Tibial nerve (tissue), 4 donors: ENCODE data around the gene CYP26C1. TPM values are rescaled to one million over a fixed set of nuclear protein-coding genes. Genes with fewer than 3 reads are reported as not detected.

Experiments
- DNase-seq, 2 donors: peaks; one replicate each; pipeline ENCODE4 v3.0.0-alpha.2; 2019; ENCODE audit warnings: low spot score in 2 of 2
- H3K27ac ChIP-seq, 4 donors: fragments of 200-600 bp; sonication (generic) in 3 of 4; one replicate each; pipeline ENCODE4 v1.5.1; 2017 to 2019; ENCODE audit warnings: mild to moderate bottlenecking in 1 of 4
- H3K27me3 ChIP-seq, 2 donors: fragments of 200-600 bp; sonication (generic) in 1 of 2; one replicate each; pipeline versions ENCODE4 v1.5.1 to v1.6.0; 2017 to 2019
- H3K36me3 ChIP-seq, 3 donors: fragments of 200-600 bp; sonication (generic); one replicate each; pipeline ENCODE4 v1.5.1; 2018 to 2019
- H3K4me1 ChIP-seq, 4 donors: fragments of 200-600 bp; sonication (generic) in 3 of 4; one replicate each; pipeline ENCODE4 v1.5.1; 2017 to 2019
- H3K4me3 ChIP-seq, 4 donors: fragments of 200-600 bp; sonication (generic) in 3 of 4; one replicate each; pipeline ENCODE4 v1.5.1; 2017 to 2019; ENCODE audit warnings: mild to moderate bottlenecking in 1 of 4, moderate library complexity in 1 of 4
- H3K9me3 ChIP-seq, 4 donors: fragments of 200-600 bp; sonication (generic) in 3 of 4; one replicate each; pipeline ENCODE4 v1.5.1; 2017 to 2019
- EP300 ChIP-seq, 2 donors: sonication (generic); formaldehyde crosslinking; IDR thresholded peaks; one replicate each; pipeline ENCODE4 v1.6.1; 2017; ENCODE audit warnings: antibody characterized with exemption in 2 of 2, mild to moderate bottlenecking in 1 of 2
- POLR2A ChIP-seq, 2 donors: fragments of 450-650 bp; IDR thresholded peaks; one replicate each; pipeline ENCODE4 v1.6.1; 2017; ENCODE audit warnings: antibody characterized with exemption in 2 of 2, mild to moderate bottlenecking in 2 of 2, moderate library complexity in 2 of 2
- WGBS, 2 donors: methylation state at CpG; one replicate each; pipeline ENCODE4 v1.1.5; 2018; 5-methylcytosine and 5-hydroxymethylcytosine counted together
- total RNA-seq, 4 donors: library from RNA; depleted of rRNA; stranded (reverse); fragments of >200 nt; gene quantifications; one replicate each; pipeline ENCODE4 v1.1.0, GENCODE V29; 2016
- TF ChIP-seq, protein P1 (sequence below), 5 experiments: fragments of 200-600 bp in 3 of 5; fragments of 450-650 bp in 2 of 5; sonication (generic) in 3 of 5; IDR thresholded peaks; one replicate each; pipeline ENCODE4 v1.5.1; 2016 to 2019; ENCODE audit warnings: antibody characterized with exemption in 5 of 5, mild to moderate bottlenecking in 3 of 5, moderate library complexity in 2 of 5

The CYP26C1 gene
- total RNA-seq, 4 donors from 2014 or later, result 0.20 to 2.2 TPM; not detected in 2

- H3K27me3 ChIP-seq, result no peaks in the 10 kb centered on the region
- TF ChIP-seq POLR2A (IDR thresholded peaks at IDR 0.05), result no peak
- no peak for TF ChIP-seq EP300 (IDR thresholded peaks at IDR 0.05)
- TF ChIP-seq, protein P1, sequence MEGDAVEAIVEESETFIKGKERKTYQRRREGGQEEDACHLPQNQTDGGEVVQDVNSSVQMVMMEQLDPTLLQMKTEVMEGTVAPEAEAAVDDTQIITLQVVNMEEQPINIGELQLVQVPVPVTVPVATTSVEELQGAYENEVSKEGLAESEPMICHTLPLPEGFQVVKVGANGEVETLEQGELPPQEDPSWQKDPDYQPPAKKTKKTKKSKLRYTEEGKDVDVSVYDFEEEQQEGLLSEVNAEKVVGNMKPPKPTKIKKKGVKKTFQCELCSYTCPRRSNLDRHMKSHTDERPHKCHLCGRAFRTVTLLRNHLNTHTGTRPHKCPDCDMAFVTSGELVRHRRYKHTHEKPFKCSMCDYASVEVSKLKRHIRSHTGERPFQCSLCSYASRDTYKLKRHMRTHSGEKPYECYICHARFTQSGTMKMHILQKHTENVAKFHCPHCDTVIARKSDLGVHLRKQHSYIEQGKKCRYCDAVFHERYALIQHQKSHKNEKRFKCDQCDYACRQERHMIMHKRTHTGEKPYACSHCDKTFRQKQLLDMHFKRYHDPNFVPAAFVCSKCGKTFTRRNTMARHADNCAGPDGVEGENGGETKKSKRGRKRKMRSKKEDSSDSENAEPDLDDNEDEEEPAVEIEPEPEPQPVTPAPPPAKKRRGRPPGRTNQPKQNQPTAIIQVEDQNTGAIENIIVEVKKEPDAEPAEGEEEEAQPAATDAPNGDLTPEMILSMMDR (IDR thresholded peaks at IDR 0.05), result no peak
- no peaks in the 10 kb centered on the region for H3K9me3 ChIP-seq
- no peak overlapping the region for H3K4me3 ChIP-seq
- no peak for DNase-seq
- WGBS, 2 donors, result 79 to 84% methylated on average over 3 of the region's 3 CpGs
- no peaks in the 10 kb centered on the region for H3K4me1 ChIP-seq
- H3K36me3 ChIP-seq, result no peaks in the 10 kb centered on the region
- H3K27ac ChIP-seq, result no peak overlapping the region
Measured at GRCh38 chr10:93110472-93111146, 50.0 kb downstream of the CYP26C1 start.

DNA sequence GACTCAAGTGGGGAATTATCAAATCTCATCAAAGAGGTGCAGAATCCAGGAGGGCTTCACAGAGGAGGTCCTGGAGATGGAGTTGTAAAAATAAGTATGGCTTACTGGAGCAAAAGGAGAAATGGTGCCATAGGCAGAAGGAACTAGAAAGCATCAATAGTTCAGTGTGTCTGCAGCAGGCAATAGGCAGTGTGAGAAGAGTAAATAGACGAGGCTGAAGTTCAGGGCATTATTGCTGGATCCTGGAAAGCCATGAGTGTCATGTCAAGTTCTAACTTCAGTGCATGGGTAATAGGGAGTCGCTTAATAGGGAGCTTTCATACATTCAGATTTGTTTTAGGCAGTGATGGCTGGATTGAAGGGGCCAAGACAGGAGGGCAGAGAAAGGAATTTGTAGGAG is 52.4 kb downstream of the CYP26C1 start:
- H3K27ac ChIP-seq, result no peak overlapping the region
- WGBS, 2 donors, result 67 to 69% methylated on average over 2 of the region's 2 CpGs
- DNase-seq, result no peak
- no peaks in the 10 kb centered on the region for H3K9me3 ChIP-seq
- no peaks in the 10 kb centered on the region for H3K27me3 ChIP-seq
- no peaks in the 10 kb centered on the region for H3K36me3 ChIP-seq
- H3K4me1 ChIP-seq, result no peaks in the 10 kb centered on the region
- no peak overlapping the region for H3K4me3 ChIP-seq
- TF ChIP-seq, protein P1 (IDR thresholded peaks at IDR 0.05), result no peak
- TF ChIP-seq POLR2A (IDR thresholded peaks at IDR 0.05), result no peak
- TF ChIP-seq EP300 (IDR thresholded peaks at IDR 0.05), result no peak

DNA sequence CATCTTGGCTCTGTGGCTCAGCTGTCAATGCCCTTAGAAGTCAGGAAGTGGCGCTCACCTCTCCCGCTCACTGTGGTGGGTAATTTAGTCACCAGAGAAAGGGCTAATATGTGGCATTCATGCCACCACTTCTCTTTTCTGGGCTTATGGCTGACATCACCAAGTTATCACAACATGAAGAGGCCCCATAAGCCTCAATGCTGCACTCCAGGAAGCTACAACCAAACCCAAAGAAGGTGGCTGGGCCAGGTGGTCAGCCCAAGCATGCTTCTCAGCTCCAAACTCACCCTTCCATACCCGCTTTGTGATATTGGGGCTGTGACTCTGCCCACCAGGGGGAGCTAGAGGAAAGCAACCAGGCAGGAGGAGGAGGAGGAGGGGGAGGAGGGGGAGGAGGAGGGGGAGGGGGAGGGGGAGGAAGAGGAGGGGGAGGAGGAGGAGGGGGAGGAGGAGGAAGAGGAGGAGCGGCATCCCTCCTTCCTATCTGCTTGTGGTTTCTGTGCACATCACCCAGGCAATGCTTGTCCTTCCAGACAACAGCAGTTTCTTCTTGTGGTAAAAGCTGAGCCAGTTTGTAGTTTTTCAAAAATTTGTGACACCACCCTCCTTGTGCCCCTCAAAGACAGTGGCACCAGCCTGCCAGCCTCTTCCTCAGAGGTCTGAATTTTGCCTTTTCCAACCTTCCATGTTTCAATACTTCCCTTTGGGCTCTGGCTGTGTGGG is 55.2 kb downstream of the CYP26C1 start:
- Histone ChIP-seq H3K27ac (no peak overlapping the region), H3K36me3 (no peaks in the 10 kb centered on the region), H3K4me3 (no peak overlapping the region), H3K9me3 (no peaks in the 10 kb centered on the region), H3K27me3 (no peaks in the 10 kb centered on the region), H3K4me1 (no peaks in the 10 kb centered on the region)
- WGBS, 2 donors, result 75 to 79% methylated on average over 4 of the region's 4 CpGs
- TF ChIP-seq, protein P1 (IDR thresholded peaks at IDR 0.05), result peak in 2 of 5 experiments; percentile 11 to 14
- TF ChIP-seq POLR2A (IDR thresholded peaks at IDR 0.05) (no peak), EP300 (IDR thresholded peaks at IDR 0.05) (no peak)
- peak; percentile 49 to 86 for DNase-seq

Other genes starting within 250 kb of the CYP26C1 start
- 10 to 100 TPM in 3 of 4 donors, 1 to 10 TPM in 1; 5.9 to 16.6 (median 11.2) TPM for gene EXOC6, start 212.3 kb upstream of the CYP26C1 start, total RNA-seq
- gene CYP26A1, start 13.1 kb downstream of the CYP26C1 start, total RNA-seq, result not detected